CD14-positive monocyte (primary cell): ENCODE data around the gene FAM83D. TPM values are rescaled to one million over a fixed set of nuclear protein-coding genes. Genes with fewer than 3 reads are reported as not detected.

Experiments used
- DNase-seq, 3 donors: peaks; one replicate each; pipeline ENCODE4 v3.0.0-alpha.2; 2011 to 2022
- H2AFZ ChIP-seq: 2 replicates; pipeline ENCODE4 v1.6.0; 2012; ENCODE audit warnings: mild to moderate bottlenecking, low read depth, low read length, inconsistent platforms; ENCODE audit not compliant: insufficient read depth, poor library complexity, severe bottlenecking
- H3K27ac ChIP-seq, 2 donors: 1 replicate in 1 of 2; 2 replicates in 1 of 2; pipeline ENCODE4 v1.5.1; 2012 to 2013; ENCODE audit warnings: low read length in 2 of 2, control low read depth in 1 of 2, inconsistent platforms in 1 of 2, low read depth in 1 of 2, mild to moderate bottlenecking in 1 of 2
- H3K27me3 ChIP-seq, 2 donors: one replicate each; pipeline versions ENCODE4 v1.6.0 to v1.6.1; 2011 to 2013; ENCODE audit warnings: low read length in 2 of 2; ENCODE audit not compliant: control insufficient read depth in 2 of 2, insufficient read depth in 2 of 2
- H3K36me3 ChIP-seq, 2 donors: replicated peaks in 1 of 2; 1 replicate in 1 of 2; 2 replicates in 1 of 2; pipeline versions ENCODE4 v1.5.1 to v1.6.1; 2012 to 2013; ENCODE audit warnings: low read length in 2 of 2, control low read depth in 1 of 2, inconsistent platforms in 1 of 2, mild to moderate bottlenecking in 1 of 2; ENCODE audit not compliant: insufficient read depth in 2 of 2, control insufficient read depth in 1 of 2
- H3K4me1 ChIP-seq, 2 donors: 1 replicate in 1 of 2; 2 replicates in 1 of 2; pipeline versions ENCODE4 v1.5.1 to v1.6.1; 2012 to 2013; ENCODE audit warnings: low read length in 2 of 2, control low read depth in 1 of 2, inconsistent platforms in 1 of 2, mild to moderate bottlenecking in 1 of 2, moderate library complexity in 1 of 2; ENCODE audit not compliant: insufficient read depth in 2 of 2, control insufficient read depth in 1 of 2
- H3K4me2 ChIP-seq: replicated peaks from 2 replicates; pipeline ENCODE3; 2012; ENCODE audit warnings: low read length, moderate library complexity, mild to moderate bottlenecking; ENCODE audit not compliant: poor library complexity, severe bottlenecking; ENCODE audit errors: extremely low read depth
- H3K4me3 ChIP-seq, 3 experiments: fragments of 200-600 bp in 1 of 3; sonication (generic) in 1 of 3; replicated peaks in 1 of 3; 1 replicate in 2 of 3; 2 replicates in 1 of 3; pipeline ENCODE4 v1.5.1; 2011 to 2013; ENCODE audit warnings: low read length in 3 of 3, mild to moderate bottlenecking in 3 of 3, control low read depth in 2 of 3, low read depth in 2 of 3, inconsistent platforms in 1 of 3, moderate library complexity in 1 of 3
- H3K79me2 ChIP-seq: 2 replicates; pipeline ENCODE4 v1.6.0; 2012; ENCODE audit warnings: mild to moderate bottlenecking, control low read depth, inconsistent platforms, low read length, moderate library complexity; ENCODE audit not compliant: insufficient read depth
- H3K9ac ChIP-seq: 2 replicates; pipeline ENCODE4 v1.6.0; 2017; ENCODE audit warnings: low read length, mild to moderate bottlenecking; ENCODE audit not compliant: insufficient read depth, poor library complexity, severe bottlenecking
- H3K9me3 ChIP-seq, 2 donors: replicated peaks in 1 of 2; 1 replicate in 1 of 2; 2 replicates in 1 of 2; pipeline versions ENCODE4 v1.5.1 to v1.6.1; 2012 to 2013; ENCODE audit warnings: low read length in 2 of 2, control low read depth in 1 of 2; ENCODE audit not compliant: control insufficient read depth in 1 of 2, insufficient read depth in 1 of 2
- H4K20me1 ChIP-seq: 2 replicates; pipeline ENCODE4 v1.6.0; 2012; ENCODE audit warnings: mild to moderate bottlenecking, low read length, control low read depth, moderate library complexity; ENCODE audit not compliant: insufficient read depth
- H3K27ac Mint-ChIP-seq, 7 donors: one replicate each; pipeline ENCODE4 v1.8.0; 2020; ENCODE audit warnings: mild to moderate bottlenecking in 7 of 7, mixed read lengths in 7 of 7, moderate library complexity in 6 of 7, inconsistent platforms in 2 of 7
- H3K27me3 Mint-ChIP-seq, 3 donors: one replicate each; pipeline ENCODE4 v1.8.0; 2021 to 2022; ENCODE audit warnings: low read depth in 3 of 3, mild to moderate bottlenecking in 3 of 3, mixed read lengths in 3 of 3, moderate library complexity in 3 of 3, inconsistent platforms in 1 of 3
- H3K36me3 Mint-ChIP-seq, 2 donors: one replicate each; pipeline ENCODE4 v1.8.0; 2020; ENCODE audit warnings: mixed read lengths in 2 of 2, inconsistent platforms in 1 of 2, mild to moderate bottlenecking in 1 of 2
- H3K4me1 Mint-ChIP-seq: one replicate; pipeline ENCODE4 v1.8.0; 2020; ENCODE audit warnings: mild to moderate bottlenecking, mixed read lengths
- H3K4me3 Mint-ChIP-seq, 2 donors: one replicate each; pipeline ENCODE4 v1.8.0; 2020; ENCODE audit warnings: mild to moderate bottlenecking in 2 of 2, mixed read lengths in 2 of 2, moderate library complexity in 1 of 2
- H3K9me3 Mint-ChIP-seq, 7 donors: one replicate each; pipeline ENCODE4 v1.8.0; 2020 to 2022; ENCODE audit warnings: mixed read lengths in 7 of 7, mild to moderate bottlenecking in 6 of 7, moderate library complexity in 6 of 7, inconsistent platforms in 2 of 7
- CTCF ChIP-seq: fragments of 200-600 bp; IDR thresholded peaks from one replicate; pipeline ENCODE4 v1.8.0; 2022; ENCODE audit warnings: antibody characterized with exemption, mild to moderate bottlenecking
- WGBS: methylation state at CpG from one replicate; pipeline ENCODE4 v1.1.5; 2013; ENCODE audit warnings: missing lambda C conversion rate; ENCODE audit not compliant: insufficient coverage; 5-methylcytosine and 5-hydroxymethylcytosine counted together
- intact Hi-C, 2 donors: fragments of 100-400 bp; cut with micrococcal nuclease; formaldehyde crosslinking; loops; one replicate each; pipeline versions ENCODE4 v1.15.0 to v1.15.1; 2023
- polyA minus RNA-seq: library from RNA; depleted of rRNA, polyadenylated mRNA; stranded (reverse); fragments of >200 nt; gene quantifications from 2 replicates; pipeline ENCODE4 v1.2.3, GENCODE V29; 2012
- polyA plus RNA-seq, 3 donors: library from polyadenylated mRNA; depleted of rRNA in 1 of 3; unstranded in 2 of 3; stranded (reverse) in 1 of 3; fragments of 300-500 nt in 2 of 3; fragments of >200 nt in 1 of 3; fragmentation: Illumina TruSeq in 2 of 3; gene quantifications; 1 replicate in 2 of 3; 2 replicates in 1 of 3; pipeline ENCODE4 v1.2.3, GENCODE V29; 2012 to 2021
- total RNA-seq, 12 experiments: library from RNA in 1 of 12; stranded (reverse) in 1 of 12; fragments of 120-200 nt in 1 of 12; gene quantifications; one replicate each; pipeline ENCODE4 v1.2.4 and lab custom pipeline; 2013 to 2026; ENCODE audit warnings: mixed read lengths in 6 of 12, inconsistent platforms in 1 of 12

The FAM83D gene
- 0.10 TPM for total RNA-seq (2013)
- polyA plus RNA-seq (under 1 TPM in 2 of 3 donors, not detected in 1; 0.09 to 0.15 TPM), polyA minus RNA-seq (0.24 and 0.28 TPM in 2 replicates), total RNA-seq (lab: John Stamatoyannopoulos, UW) (1.2 to 13.0 (median 4.0) reads per million in 11 experiments)

- Histone ChIP-seq H3K9ac (peak within 1 kb of the TSS; percentile 66), H3K36me3 (peaks cover 0 to 5% of the 10 kb centered on the region in 2 donors), H3K9me3 (no peaks in the 10 kb centered on the region), H3K27me3 (no peaks in the 10 kb centered on the region), H4K20me1 (no peaks in the 10 kb centered on the region), H2AFZ (peak within 1 kb of the TSS; percentile 85), H3K4me1 (peaks cover 25 to 31% of the 10 kb centered on the region in 2 donors), H3K4me2 (peak within 1 kb of the TSS; percentile 99), H3K27ac (no peak within 1 kb of the TSS), H3K79me2 (peaks cover 48% of the 10 kb centered on the region), H3K4me3 (peak within 1 kb of the TSS; percentile 37 to 86 (median 80))
- Mint-ChIP-seq H3K4me1 (peaks cover 39% of the 10 kb centered on the region), H3K9me3 (peaks cover 0 to 5% (median 0%) of the 10 kb centered on the region in 7 donors), H3K36me3 (peaks cover 5 to 8% of the 10 kb centered on the region in 2 donors), H3K4me3 (peak within 1 kb of the TSS; percentile 78 to 87), H3K27me3 (no peaks in the 10 kb centered on the region), H3K27ac (peak within 1 kb of the TSS in 4 of 7 donors; percentile 25 to 63 (median 47))
- peak; percentile 92 to 97 (median 96) for DNase-seq
- peak; percentile 24 for TF ChIP-seq CTCF
- WGBS: under 1% methylated on average over 95 of the region's 95 CpGs
- intact Hi-C loops: loop anchor here (2.0 to 5.0 kb wide), 2 partner anchors 36 kb away; partner anchors contain the start of gene DHX35 (in 2 of the 2)
Measured at GRCh38 chr20:38926142-38926933, at the start of gene FAM83D. Gene FAM83D, plus strand, starts transcription at chr20:38926417. Its CDS starts 26 bp downstream, at chr20:38926443.

GRCh38 chr20:38877483-38877882 lies 48.7 kb upstream of the FAM83D start:
- Histone ChIP-seq H3K9ac (no peak overlapping the region), H3K4me3 (no peak overlapping the region), H3K36me3 (no peaks in the 10 kb centered on the region), H3K4me1 (peaks cover 3 to 17% of the 10 kb centered on the region in 2 donors), H3K79me2 (no peaks in the 10 kb centered on the region), H3K4me2 (no peak overlapping the region), H4K20me1 (peaks cover 21% of the 10 kb centered on the region), H3K27ac (no peak overlapping the region), H2AFZ (no peak overlapping the region), H3K27me3 (no peaks in the 10 kb centered on the region), H3K9me3 (no peaks in the 10 kb centered on the region)
- H3K27ac Mint-ChIP-seq: no peak overlapping the region
- peaks cover 7 to 11% (median 9%) of the 10 kb centered on the region in 3 donors for H3K27me3 Mint-ChIP-seq
- TF ChIP-seq CTCF: no peak
- peaks cover 0 to 4% of the 10 kb centered on the region in 2 donors for H3K36me3 Mint-ChIP-seq
- H3K4me1 Mint-ChIP-seq: peaks cover 23% of the 10 kb centered on the region
- no peak for DNase-seq
- intact Hi-C loops: no loop called here
- H3K9me3 Mint-ChIP-seq: peaks cover 0 to 1% (median 0%) of the 10 kb centered on the region in 7 donors
- 100% methylated on average over 4 of the region's 6 CpGs for whole genome bisulfite sequencing
- H3K4me3 Mint-ChIP-seq: no peak overlapping the region
